BLaER1 treated with 17β-estradiol and CSF1 and Interleukin-3, amounts not matched to agents 10 nM and 100 nM (cell line): ENCODE measurements around the gene MAGI1.

Experiments used
- H3K27ac ChIP-seq, 11 experiments: shearing (Covaris generic); formaldehyde crosslinking; 2 replicates each; pipeline ENCODE4 v1.8.1; 2022
- H3K27me3 ChIP-seq, 11 experiments: shearing (Covaris generic); formaldehyde crosslinking; 2 replicates each; pipeline ENCODE4 v1.8.1; 2022
- H3K36me3 ChIP-seq, 11 experiments: shearing (Covaris generic); formaldehyde crosslinking; 2 replicates each; pipeline ENCODE4 v1.8.1; 2022
- H3K4me1 ChIP-seq, 10 experiments: shearing (Covaris generic); formaldehyde crosslinking; 2 replicates each; pipeline ENCODE4 v1.8.1; 2022
- H3K4me2 ChIP-seq, 11 experiments: shearing (Covaris generic); formaldehyde crosslinking; 2 replicates each; pipeline ENCODE4 v1.8.1; 2022
- H3K4me3 ChIP-seq, 10 experiments: shearing (Covaris generic); formaldehyde crosslinking; 2 replicates each; pipeline ENCODE4 v1.8.1; 2022
- H3K9ac ChIP-seq, 11 experiments: shearing (Covaris generic); formaldehyde crosslinking; 2 replicates each; pipeline ENCODE4 v1.8.1; 2022
- H3K9me3 ChIP-seq, 11 experiments: shearing (Covaris generic); formaldehyde crosslinking; replicated peaks in 1 of 11; 2 replicates each; pipeline ENCODE4 v1.8.1; 2022
- H4K20me1 ChIP-seq, 11 experiments: shearing (Covaris generic); formaldehyde crosslinking; 2 replicates each; pipeline ENCODE4 v1.8.1; 2022
- Cebpa-rat ChIP-seq, 11 experiments: shearing (Covaris generic); IDR thresholded peaks; 2 replicates each; pipeline ENCODE4 v1.8.1; 2022

Gene MAGI1

DNA sequence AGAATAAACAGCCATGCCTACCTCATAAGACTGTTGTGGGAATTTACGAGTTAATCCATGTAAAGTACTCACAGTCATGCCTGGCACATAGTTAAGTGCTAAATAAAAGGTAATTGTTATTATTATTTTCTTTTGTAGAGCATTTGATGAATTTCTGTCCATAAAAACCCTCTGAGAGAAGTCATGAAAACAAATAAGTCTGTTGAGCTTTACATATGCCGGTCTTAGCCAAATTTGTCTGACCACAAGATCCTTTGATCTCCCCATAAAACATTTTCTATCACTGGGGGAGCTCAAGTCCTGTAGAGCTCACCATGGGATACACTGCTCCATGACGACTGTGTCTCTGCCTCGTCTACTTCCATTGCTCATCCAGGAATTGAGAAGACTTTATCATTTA, 114.0 kb downstream of the MAGI1 start:
- Histone ChIP-seq H3K9me3 (peaks cover 0 to 9% (median 0%) of the 10 kb centered on the region in 11 experiments; a peak in 6 of 22 replicates), H4K20me1 (no peaks in the 10 kb centered on the region), H3K27me3 (no peaks in the 10 kb centered on the region), H3K27ac (no peak overlapping the region), H3K4me1 (peaks cover 0 to 20% (median 9%) of the 10 kb centered on the region in 10 experiments; a peak in 16 of 20 replicates), H3K4me3 (no peak overlapping the region), H3K9ac (no peak overlapping the region), H3K36me3 (no peaks in the 10 kb centered on the region), H3K4me2 (peak overlapping the region in 1 of 11 experiments; percentile 8; a peak in 1 of 22 replicates)
- TF ChIP-seq Cebpa-rat (IDR thresholded peaks at IDR 0.05) = no peak

DNA sequence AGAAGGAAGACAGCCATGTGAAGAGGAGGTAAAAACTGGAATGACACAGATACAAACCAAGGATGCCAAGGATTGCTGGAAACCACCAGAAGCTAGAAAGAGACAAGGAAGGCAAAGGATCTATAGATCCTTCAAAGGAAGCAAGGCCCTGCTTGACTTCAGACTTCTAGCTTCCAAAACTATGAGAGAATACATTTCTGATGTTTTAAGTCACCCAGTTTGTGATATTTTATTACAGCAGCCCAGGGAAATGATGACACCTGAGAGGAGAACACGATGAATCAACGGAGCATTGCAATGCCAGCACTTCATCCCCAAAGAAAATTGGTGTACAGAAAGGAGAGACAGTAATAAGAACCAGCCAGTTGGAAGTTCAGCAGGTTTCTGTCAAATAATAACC, 116.3 kb downstream of the MAGI1 start:
- no peak for TF ChIP-seq Cebpa-rat (IDR thresholded peaks at IDR 0.05)
- no peak overlapping the region for H3K27ac ChIP-seq
- no peak overlapping the region for H3K4me2 ChIP-seq

DNA sequence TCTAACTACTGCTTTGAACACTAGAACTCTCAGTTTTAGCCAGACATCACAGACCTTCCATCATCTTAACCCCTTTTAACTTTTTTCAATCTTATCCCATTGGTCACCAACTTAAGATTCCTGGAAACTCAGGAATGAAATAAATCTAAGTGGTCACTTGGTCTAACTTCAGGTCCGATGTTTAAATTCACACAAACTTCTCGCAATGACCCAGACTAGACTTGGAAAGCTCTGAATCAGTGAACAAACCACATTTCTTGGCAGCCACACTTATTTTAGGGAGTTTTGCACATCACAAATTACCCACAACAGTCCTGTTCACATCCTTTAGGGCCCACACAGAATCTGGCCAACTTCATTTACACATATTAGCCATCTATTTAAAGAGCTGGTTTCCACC, 118.9 kb downstream of the MAGI1 start:
- Histone ChIP-seq H4K20me1 (no peaks in the 10 kb centered on the region), H3K4me3 (no peak overlapping the region), H3K36me3 (no peaks in the 10 kb centered on the region), H3K9ac (no peak overlapping the region), H3K4me2 (no peak overlapping the region), H3K4me1 (peaks cover 3 to 9% (median 7%) of the 10 kb centered on the region in 10 experiments; a peak in 15 of 20 replicates), H3K27ac (no peak overlapping the region), H3K27me3 (no peaks in the 10 kb centered on the region), H3K9me3 (peaks cover 21 to 34% (median 27%) of the 10 kb centered on the region in 11 experiments)
- no peak for TF ChIP-seq Cebpa-rat (IDR thresholded peaks at IDR 0.05)

More for the DNA sequence above, 116.3 kb downstream of the MAGI1 start:
- no peak overlapping the region for H3K9ac ChIP-seq
- peaks cover 0 to 11% (median 3%) of the 10 kb centered on the region in 10 experiments; a peak in 16 of 20 replicates for H3K4me1 ChIP-seq
- H3K36me3 ChIP-seq = no peaks in the 10 kb centered on the region
- no peak overlapping the region for H3K4me3 ChIP-seq
- no peaks in the 10 kb centered on the region for H4K20me1 ChIP-seq
- H3K9me3 ChIP-seq = peaks cover 10 to 20% (median 16%) of the 10 kb centered on the region in 11 experiments; a peak in 21 of 22 replicates
- H3K27me3 ChIP-seq = no peaks in the 10 kb centered on the region

DNA sequence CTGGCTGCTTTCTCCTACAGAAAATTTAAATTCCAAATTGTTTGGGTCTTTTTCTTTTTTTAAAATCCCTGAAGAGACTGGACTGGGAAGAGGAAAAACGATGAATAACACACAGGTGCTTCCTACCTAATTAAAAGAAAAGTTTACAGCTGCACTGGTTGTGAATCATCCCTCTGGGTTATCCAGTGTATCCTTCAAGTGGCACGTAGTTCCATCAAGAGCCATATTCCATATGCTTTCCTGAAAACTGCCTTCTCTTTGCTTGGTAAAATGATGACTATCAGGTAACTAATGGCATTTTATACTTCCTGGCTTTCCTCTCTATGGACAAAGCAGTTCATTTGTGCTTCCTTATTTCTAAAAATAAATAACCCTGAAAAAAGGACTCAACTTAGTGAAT, 123.2 kb downstream of the MAGI1 start:
- no peak overlapping the region for H3K27ac ChIP-seq
- H3K9ac ChIP-seq = 0 out of 22 replicates have a peak overlapping the region, but pooled peaks of 1 of the 11 experiments have one; percentile 3
- H3K27me3 ChIP-seq = no peaks in the 10 kb centered on the region
- H3K4me3 ChIP-seq = no peak overlapping the region
- H4K20me1 ChIP-seq = no peaks in the 10 kb centered on the region
- peaks cover 21 to 33% (median 27%) of the 10 kb centered on the region in 11 experiments for H3K9me3 ChIP-seq
- H3K4me1 ChIP-seq = peaks cover 3 to 8% (median 6%) of the 10 kb centered on the region in 10 experiments; a peak in 14 of 20 replicates
- H3K36me3 ChIP-seq = no peaks in the 10 kb centered on the region
- H3K4me2 ChIP-seq = peak overlapping the region in 9 of 11 experiments; percentile 5 to 40 (median 29); a peak in 7 of 22 replicates
- no peak for TF ChIP-seq Cebpa-rat (IDR thresholded peaks at IDR 0.05)

DNA sequence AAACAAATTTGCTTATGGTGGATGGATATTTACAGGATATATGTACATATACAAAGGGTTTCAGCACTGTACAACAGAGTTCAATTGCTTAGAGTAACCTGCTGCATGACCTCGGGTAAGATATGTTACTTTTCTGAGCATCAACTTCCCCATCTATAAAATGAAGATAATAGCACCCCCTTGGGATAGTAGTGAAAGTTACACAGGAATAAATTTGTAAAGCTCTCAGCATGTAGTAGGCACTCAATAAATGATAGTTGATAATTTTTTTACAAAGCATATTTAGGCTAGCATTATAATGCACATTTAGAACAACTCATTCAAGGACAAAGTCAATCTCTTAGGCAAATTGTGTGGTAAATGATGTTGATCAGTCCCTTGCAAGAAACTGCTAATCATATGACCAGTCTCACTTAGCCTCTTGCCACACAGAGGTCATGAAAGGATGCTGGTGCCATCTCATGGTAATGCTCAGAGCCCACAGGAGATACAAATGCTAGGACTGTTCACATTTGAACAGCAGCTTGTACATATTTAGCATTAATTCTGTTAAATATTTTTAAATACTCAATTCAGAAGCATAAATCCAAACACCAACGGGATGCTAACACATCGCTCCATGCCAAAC, 123.9 kb downstream of the MAGI1 start:
- no peaks in the 10 kb centered on the region for H3K27me3 ChIP-seq
- H3K27ac ChIP-seq = no peak overlapping the region
- peaks cover 21 to 33% (median 27%) of the 10 kb centered on the region in 11 experiments for H3K9me3 ChIP-seq
- peaks cover 3 to 8% (median 6%) of the 10 kb centered on the region in 10 experiments; a peak in 14 of 20 replicates for H3K4me1 ChIP-seq
- no peak overlapping the region for H3K4me3 ChIP-seq
- H3K4me2 ChIP-seq = peak overlapping the region in 3 of 11 experiments; percentile 13 to 40 (median 33); a peak in 4 of 22 replicates
- H4K20me1 ChIP-seq = no peaks in the 10 kb centered on the region
- H3K36me3 ChIP-seq = no peaks in the 10 kb centered on the region
- no peak for TF ChIP-seq Cebpa-rat (IDR thresholded peaks at IDR 0.05)
- no peak overlapping the region for H3K9ac ChIP-seq

DNA sequence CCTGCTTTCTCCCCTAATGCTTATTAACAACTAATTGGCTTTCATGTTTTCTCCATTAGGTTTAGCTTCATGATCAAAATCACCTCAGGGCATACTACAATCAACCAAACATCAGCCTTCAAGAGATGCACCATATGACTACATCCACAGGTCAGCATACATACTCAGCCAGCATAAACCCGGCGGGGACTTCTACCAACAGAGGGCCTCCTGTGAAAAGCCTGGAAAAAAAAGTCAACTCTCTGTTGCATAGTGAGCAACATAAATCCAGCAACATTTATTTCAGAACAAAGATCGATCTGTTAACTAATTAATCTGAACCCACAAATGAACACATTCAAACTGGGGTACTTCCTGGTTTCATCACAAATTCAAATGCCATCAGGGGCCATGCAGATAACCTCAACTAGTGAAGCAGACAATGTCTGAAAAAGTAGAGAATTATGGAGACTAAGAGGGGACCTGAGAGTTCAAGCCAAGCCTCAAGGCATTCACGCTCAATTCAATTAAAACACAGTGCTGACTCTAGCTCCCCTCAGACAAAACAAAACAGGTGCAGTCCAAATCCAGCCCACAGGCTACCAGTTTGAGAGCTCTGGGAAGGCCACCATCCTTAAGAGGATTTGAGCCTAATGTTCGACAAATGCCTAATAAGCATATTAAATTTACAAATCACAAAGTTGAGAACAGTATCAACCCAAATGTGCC, 124.5 kb downstream of the MAGI1 start:
- Histone ChIP-seq H3K27ac (no peak overlapping the region), H3K36me3 (no peaks in the 10 kb centered on the region), H3K9me3 (peaks cover 21 to 32% (median 27%) of the 10 kb centered on the region in 11 experiments), H4K20me1 (no peaks in the 10 kb centered on the region), H3K9ac (no peak overlapping the region), H3K4me1 (peaks cover 3 to 8% (median 6%) of the 10 kb centered on the region in 10 experiments; a peak in 14 of 20 replicates), H3K4me3 (no peak overlapping the region), H3K4me2 (no peak overlapping the region), H3K27me3 (no peaks in the 10 kb centered on the region)
- TF ChIP-seq Cebpa-rat (IDR thresholded peaks at IDR 0.05) = no peak

DNA sequence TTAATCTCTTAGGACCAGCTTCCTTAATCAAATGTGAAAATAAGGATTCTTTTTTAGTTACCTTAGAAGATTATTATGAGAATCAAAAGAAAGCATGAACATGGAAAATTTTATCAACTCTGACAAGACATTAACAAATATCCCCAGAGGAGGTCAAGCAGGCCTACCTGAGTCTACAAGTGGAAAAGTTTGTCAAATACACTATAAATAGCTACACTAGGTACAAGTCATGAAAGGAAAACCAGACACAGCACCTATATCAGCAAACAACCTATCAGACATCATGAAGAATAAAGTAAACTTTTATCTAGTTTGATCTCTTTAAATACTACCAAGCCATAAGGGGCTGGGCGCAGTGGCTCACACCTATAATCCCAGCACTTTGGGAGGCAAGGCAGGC, 126.1 kb downstream of the MAGI1 start:
- H3K9me3 ChIP-seq = peaks cover 8 to 17% (median 14%) of the 10 kb centered on the region in 11 experiments
- H3K9ac ChIP-seq = no peak overlapping the region
- peaks cover 3 to 8% (median 6%) of the 10 kb centered on the region in 10 experiments; a peak in 14 of 20 replicates for H3K4me1 ChIP-seq
- no peak overlapping the region for H3K4me3 ChIP-seq
- H3K27ac ChIP-seq = no peak overlapping the region
- H3K4me2 ChIP-seq = no peak overlapping the region
- no peaks in the 10 kb centered on the region for H3K36me3 ChIP-seq
- TF ChIP-seq Cebpa-rat (IDR thresholded peaks at IDR 0.05) = no peak
- H3K27me3 ChIP-seq = no peaks in the 10 kb centered on the region
- no peaks in the 10 kb centered on the region for H4K20me1 ChIP-seq

DNA sequence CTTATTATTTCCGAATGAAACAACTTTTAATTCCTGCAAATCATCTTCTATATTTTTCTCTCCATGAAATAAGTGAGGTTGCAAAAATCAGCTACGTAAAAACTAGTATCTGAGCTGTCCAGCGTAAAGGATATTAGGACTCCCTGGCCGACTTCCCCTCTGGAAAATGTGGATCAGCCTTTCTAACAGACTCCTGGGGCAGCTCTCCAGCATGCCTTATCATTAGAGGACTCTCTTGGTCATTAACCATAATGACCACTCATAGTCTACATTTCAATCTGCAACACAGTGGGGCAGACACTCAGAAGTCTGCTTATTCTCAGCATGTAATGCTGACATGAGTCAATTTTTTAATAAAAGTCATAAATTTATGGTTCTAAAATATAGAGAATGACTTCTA, 130.1 kb downstream of the MAGI1 start:
- H3K4me1 ChIP-seq = no peaks in the 10 kb centered on the region
- H4K20me1 ChIP-seq = no peaks in the 10 kb centered on the region
- no peaks in the 10 kb centered on the region for H3K9me3 ChIP-seq
- TF ChIP-seq Cebpa-rat (IDR thresholded peaks at IDR 0.05) = no peak
- H3K4me3 ChIP-seq = no peak overlapping the region
- H3K36me3 ChIP-seq = no peaks in the 10 kb centered on the region
- H3K27ac ChIP-seq = no peak overlapping the region
- H3K27me3 ChIP-seq = no peaks in the 10 kb centered on the region
- no peak overlapping the region for H3K9ac ChIP-seq
- no peak overlapping the region for H3K4me2 ChIP-seq

DNA sequence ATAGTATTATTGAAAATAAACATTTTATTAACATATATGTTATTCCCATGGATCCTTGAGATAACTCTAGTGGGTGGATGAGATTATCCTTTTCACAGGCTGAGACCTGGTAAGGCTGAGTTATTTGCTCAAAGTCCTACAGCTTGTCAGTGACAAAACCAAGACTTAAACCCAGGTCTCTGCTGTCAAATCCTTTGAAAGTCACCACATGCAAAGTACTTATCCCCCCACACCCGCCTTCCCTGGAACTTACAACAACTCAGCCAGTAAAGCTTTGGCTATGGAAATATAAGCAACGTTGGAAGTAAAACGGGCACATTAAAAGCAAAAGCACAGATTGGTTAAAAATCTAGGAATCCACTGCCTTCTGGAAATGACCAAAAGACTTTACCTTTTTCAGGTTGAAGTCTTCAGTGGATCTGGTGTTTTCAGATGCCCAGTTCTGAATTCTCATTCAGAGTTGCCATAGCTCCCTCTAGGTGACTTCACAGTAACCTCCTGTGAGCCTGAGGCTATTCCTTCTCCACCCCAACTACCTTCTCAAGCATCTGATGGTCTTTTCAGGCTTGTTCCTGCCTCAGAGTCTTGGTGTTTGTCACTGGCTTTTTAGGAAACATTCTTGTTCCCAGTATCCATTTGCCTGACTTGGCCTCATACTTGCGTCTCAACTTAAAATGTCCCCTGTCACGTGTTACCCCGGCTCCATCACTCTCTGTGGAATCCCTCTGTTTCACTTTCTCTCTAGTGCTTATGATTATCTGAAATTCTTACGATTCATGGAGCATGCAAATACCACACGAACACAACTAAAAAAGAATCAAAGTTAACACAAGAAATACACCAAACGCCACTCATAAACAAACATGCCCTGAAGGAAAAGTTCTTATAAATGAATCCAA, 131.2 kb downstream of the MAGI1 start:
- H4K20me1 ChIP-seq = no peaks in the 10 kb centered on the region
- no peaks in the 10 kb centered on the region for H3K27me3 ChIP-seq
- H3K27ac ChIP-seq = no peak overlapping the region
- no peak overlapping the region for H3K9ac ChIP-seq
- no peak for TF ChIP-seq Cebpa-rat (IDR thresholded peaks at IDR 0.05)
- H3K36me3 ChIP-seq = no peaks in the 10 kb centered on the region
- H3K9me3 ChIP-seq = no peaks in the 10 kb centered on the region
- no peaks in the 10 kb centered on the region for H3K4me1 ChIP-seq
- H3K4me3 ChIP-seq = no peak overlapping the region
- H3K4me2 ChIP-seq = no peak overlapping the region
